RWPE1 (cell line): ENCODE results near the gene MTHFD2L.
"Not testable (repeated sequence)": the region's sequence is repeated elsewhere in the genome, so short reads cannot be mapped to it uniquely, and the experiment has no call there.

ENCODE experiments used
- CTCF ChIA-PET: fragments of 350-600 bp; sonication (Branson Sonifier 250); formaldehyde crosslinking; extraction: SDS; loops from one replicate; lab custom pipeline; 2021; lab: Yijun Ruan, JAX
- POLR2A ChIA-PET: fragments of 400-600 bp; formaldehyde crosslinking; extraction: SDS; loops from one replicate; lab custom pipeline; 2020; ENCODE audit warnings: antibody characterized with exemption; ENCODE audit not compliant: low non-redundant PET; lab: Yijun Ruan, JAX
- DNase-seq: peaks from one replicate; pipeline ENCODE4 v3.0.0; 2012; ENCODE audit warnings: low spot score
- H3K27ac ChIP-seq: fragments of 450-650 bp; 2 replicates; pipeline ENCODE4 v1.5.1; 2017
- TF ChIP-seq, protein P1 (sequence below): fragments of 450-650 bp; conservative IDR thresholded peaks from 2 replicates; pipeline ENCODE4 v1.5.1; 2017; ENCODE audit warnings: low read depth, mild to moderate bottlenecking

Gene MTHFD2L

DNA sequence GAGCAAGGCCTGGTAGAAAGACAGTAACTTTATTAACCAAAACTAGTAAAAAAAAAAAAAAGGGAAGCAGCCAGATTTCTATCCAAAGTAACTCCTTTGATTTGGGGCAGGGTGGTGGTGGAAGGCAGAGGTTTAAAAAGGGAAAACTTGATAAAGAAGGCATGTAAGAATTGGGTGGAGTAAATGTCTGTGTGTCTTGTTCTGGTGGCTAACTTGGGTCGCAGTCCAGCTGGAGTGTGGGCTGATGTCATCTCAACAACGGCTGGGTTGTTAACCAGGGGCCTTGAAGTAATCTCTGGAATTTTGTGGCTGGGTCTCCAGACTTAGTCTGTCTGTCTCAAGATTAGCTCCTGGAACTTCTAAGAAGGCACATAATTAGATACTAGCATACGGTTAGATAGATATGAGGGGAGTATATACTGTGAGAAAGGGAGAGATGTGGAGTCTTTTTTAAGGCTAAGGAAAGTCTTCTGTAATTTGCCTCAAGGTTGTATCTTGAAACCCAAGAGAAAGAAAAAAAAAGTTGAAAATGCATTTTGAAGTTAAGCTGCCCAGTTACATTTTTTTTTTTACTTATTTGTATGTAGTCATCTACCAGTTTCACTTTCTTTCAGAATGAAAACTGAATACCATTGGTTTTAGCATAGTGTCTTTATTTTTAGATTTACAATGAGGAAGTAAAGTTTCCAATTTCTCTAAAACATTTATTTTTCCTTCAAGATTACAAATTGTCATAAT lies 48.3 kb downstream of the MTHFD2L start:
- CTCF ChIA-PET: interaction anchor here (0.7 kb wide), 2 partner anchors 8 to 132 kb away, joined by 4 to 8 read pairs; no protein-coding TSS in a partner anchor
- TF ChIP-seq, protein P1, sequence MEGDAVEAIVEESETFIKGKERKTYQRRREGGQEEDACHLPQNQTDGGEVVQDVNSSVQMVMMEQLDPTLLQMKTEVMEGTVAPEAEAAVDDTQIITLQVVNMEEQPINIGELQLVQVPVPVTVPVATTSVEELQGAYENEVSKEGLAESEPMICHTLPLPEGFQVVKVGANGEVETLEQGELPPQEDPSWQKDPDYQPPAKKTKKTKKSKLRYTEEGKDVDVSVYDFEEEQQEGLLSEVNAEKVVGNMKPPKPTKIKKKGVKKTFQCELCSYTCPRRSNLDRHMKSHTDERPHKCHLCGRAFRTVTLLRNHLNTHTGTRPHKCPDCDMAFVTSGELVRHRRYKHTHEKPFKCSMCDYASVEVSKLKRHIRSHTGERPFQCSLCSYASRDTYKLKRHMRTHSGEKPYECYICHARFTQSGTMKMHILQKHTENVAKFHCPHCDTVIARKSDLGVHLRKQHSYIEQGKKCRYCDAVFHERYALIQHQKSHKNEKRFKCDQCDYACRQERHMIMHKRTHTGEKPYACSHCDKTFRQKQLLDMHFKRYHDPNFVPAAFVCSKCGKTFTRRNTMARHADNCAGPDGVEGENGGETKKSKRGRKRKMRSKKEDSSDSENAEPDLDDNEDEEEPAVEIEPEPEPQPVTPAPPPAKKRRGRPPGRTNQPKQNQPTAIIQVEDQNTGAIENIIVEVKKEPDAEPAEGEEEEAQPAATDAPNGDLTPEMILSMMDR: no peak
- no peak overlapping the region for H3K27ac ChIP-seq
- DNase-seq: no peak
- POLR2A ChIA-PET: no interaction called here

DNA sequence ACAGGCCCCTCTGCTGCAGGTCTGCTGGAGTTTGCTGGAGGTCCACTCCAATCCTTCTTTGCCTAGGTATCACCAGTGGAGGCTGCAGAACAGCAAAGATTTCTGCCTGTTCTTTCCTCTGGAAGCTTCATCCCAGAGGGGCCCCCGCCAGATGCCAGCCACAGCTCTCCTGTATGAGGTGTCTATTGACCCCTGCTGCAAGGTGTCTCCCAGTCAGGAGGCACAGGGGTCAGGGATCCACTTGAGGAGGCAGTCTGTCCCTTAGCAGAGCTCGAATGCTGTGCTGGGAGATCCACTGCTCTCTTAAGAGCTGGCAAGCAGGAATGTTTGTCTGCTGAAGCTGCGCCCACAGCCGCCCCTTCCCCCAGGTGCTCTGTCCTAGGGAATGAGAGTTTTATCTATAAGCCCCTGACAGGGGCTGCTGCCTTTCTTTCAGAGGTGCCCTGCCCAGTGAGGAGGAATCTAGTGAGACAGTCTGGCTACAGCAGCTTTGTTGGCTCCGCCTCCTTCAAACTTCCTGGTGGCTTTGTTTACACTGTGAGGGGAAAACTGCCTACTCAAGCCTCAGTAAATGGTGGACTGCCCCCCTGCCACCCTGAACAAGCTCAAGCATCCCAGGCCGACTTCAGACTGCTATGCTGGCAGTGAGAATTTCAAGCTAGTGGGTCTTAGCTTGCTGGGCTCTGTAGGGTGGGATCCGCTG lies 56.7 kb downstream of the MTHFD2L start:
- POLR2A ChIA-PET, H3K27ac ChIP-seq, CTCF ChIA-PET, DNase-seq: not testable (repeated sequence)

DNA sequence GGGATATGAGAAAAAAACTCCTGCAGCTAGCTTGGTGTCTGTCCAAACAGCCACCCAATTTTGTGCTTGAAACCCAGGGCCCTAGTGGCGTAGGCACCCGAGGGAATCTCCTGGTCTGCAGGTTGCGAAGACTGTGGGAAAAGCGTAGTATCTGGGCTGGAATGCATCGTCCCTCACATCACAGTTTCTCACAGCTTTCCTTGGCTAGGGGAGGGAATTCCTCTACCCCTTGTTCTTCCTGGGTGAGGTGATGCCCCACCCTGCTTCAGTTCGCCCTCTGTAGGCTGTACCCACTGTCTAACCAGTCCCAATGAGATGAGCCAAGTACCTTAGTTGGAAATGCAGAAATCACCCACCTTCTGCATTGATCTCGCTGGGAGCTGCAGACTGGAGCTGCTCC lies 57.3 kb downstream of the MTHFD2L start:
- DNase-seq: not testable (repeated sequence)
- CTCF ChIA-PET: interaction anchor here (0.6 kb wide), 1 partner anchor 105 kb away, joined by 4 read pairs; no protein-coding TSS in a partner anchor

DNA sequence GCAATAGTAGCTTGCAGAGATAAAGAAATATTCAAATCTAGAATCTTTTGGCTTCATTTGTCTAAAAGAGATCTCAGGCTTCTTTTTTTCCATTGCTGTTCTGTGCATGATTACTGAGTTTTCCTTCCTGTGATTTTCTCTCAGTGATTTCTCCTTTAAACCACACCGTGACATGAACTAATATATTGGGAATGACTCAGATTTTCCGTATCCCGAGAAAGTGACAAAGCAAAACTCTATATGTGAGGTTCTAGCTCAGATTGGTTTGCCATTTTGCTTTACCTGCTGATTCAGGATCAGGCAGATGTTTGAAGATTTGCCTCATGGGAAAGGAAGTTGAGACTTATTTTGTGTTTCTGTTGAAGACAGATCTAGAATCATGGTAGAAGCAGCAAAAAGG lies 59.4 kb downstream of the MTHFD2L start:
- POLR2A ChIA-PET: no interaction called here
- TF ChIP-seq, protein P1: no peak
- CTCF ChIA-PET: interaction anchor here (1.1 kb wide), 1 partner anchor 11 kb away, joined by 3 read pairs; no protein-coding TSS in a partner anchor
- DNase-seq: no peak
- no peak overlapping the region for H3K27ac ChIP-seq

More for the DNA sequence above, 57.3 kb downstream of the MTHFD2L start:
- H3K27ac ChIP-seq, POLR2A ChIA-PET: not testable (repeated sequence)

DNA sequence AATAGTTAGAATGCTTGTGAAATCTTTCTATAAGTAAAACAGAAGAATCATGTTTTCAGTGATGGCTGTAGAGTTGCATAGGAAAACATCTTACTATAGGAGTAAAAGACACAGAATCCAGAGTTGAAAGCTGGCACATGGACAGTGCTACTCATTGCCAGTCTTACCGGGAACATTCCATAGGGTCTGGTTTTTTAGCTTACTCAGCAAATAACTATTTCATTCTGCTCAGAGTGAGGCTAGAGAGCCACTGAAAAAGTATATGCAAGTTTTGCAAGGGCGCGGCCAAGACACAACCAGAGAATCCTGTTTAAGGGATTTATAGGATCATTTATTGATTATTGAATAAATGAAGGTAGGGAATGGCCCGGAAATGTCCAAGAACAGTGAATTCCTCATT lies 60.3 kb downstream of the MTHFD2L start:
- POLR2A ChIA-PET: no interaction called here
- CTCF ChIA-PET: interaction anchor here (0.5 kb wide), 1 partner anchor 24 kb away, joined by 3 read pairs; no protein-coding TSS in a partner anchor

DNA sequence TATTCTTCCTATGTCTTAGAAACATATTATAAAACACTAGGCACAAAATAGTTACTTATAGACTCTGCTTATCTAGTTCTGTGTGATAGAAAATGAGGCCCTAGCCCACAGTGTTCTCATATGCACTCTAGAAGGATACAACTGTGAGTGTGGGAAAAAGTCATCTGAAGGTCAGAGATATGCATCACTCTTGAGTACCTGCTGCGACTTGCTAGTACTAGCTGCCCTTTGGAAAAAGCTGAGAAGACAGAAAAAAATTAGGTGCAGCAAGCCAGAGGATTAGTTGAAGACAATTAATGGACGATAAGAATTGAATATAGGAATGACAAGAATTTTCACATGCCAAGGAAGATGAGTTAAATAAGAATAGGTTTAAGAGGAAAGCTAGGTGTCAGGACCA lies 61.3 kb downstream of the MTHFD2L start:
- no peak for DNase-seq
- CTCF ChIA-PET: interaction anchor here (0.6 to 1.0 kb wide), 2 partner anchors 102 to 181 kb away, joined by 3 read pairs; no protein-coding TSS in a partner anchor
- POLR2A ChIA-PET: interaction anchor here (0.6 kb wide), 1 partner anchor 931 kb away, joined by 3 read pairs; no protein-coding TSS in a partner anchor

More for the DNA sequence above, 60.3 kb downstream of the MTHFD2L start:
- H3K27ac ChIP-seq: no peak overlapping the region
- DNase-seq: no peak
- TF ChIP-seq, protein P1: no peak

DNA sequence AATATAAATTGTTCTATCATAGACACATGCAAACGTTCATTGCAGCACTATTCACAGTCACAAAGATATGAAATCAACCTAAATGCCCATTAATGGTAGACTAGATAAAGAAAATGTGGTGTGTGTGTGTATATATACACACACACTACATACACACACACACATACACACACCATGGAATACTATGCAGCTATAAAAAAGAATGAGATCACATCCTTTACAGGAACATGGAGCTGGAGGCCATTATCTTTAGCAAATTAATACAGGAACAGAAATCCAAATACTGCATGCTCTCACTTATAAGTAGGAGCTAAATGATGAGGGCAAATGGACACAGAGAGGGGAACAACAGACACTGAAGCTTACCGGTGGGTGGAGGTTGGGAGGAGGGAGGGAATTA lies 65.2 kb downstream of the MTHFD2L start:
- no peak overlapping the region for H3K27ac ChIP-seq
- POLR2A ChIA-PET: no interaction called here
- CTCF ChIA-PET: interaction anchor here (0.7 kb wide), 1 partner anchor 126 kb away, joined by 3 read pairs; no protein-coding TSS in a partner anchor
- TF ChIP-seq, protein P1: no peak
- no peak for DNase-seq

More for the DNA sequence above, 61.3 kb downstream of the MTHFD2L start:
- TF ChIP-seq, protein P1: no peak
- H3K27ac ChIP-seq: no peak overlapping the region
